Endothelial cell of umbilical vein (primary cell): ENCODE data around the gene BLVRA. TPM values are rescaled to one million over a fixed set of nuclear protein-coding genes. Genes with fewer than 3 reads are reported as not detected.

Experiments
- BruUV-seq: library from RNA; stranded (reverse); fragments of 400-500 nt; replicated peaks from 2 replicates; lab custom pipeline; 2021; lab: Mats Ljungman, UMichigan
- CTCF ChIA-PET: fragments of 300-600, 350-600 bp; sonication (Branson Sonifier 250); formaldehyde crosslinking; loops from one replicate; lab custom pipeline; 2021; ENCODE audit warnings: antibody characterized with exemption, inconsistent platforms; lab: Charles Lee
- POLR2A ChIA-PET: fragments of 300-600, 350-600 bp; sonication (Branson Sonifier 250); formaldehyde crosslinking; loops from one replicate; lab custom pipeline; 2021; ENCODE audit warnings: antibody characterized with exemption, inconsistent platforms; lab: Charles Lee
- DNase-seq: peaks from one replicate; pipeline ENCODE4 v3.0.0-alpha.2; 2011; ENCODE audit warnings: low read depth, low spot score
- FAIRE-seq: peaks from 2 replicates; lab custom pipeline; 2011; peaks lifted over from hg19 to GRCh38; lab: Jason Lieb, UNC
- H2AFZ ChIP-seq: 2 replicates; pipeline ENCODE4 v1.6.0; 2012; ENCODE audit warnings: low read depth, low read length, control low read depth, inconsistent platforms
- H3K27ac ChIP-seq: 2 replicates; pipeline ENCODE4 v1.5.1; 2011; ENCODE audit warnings: low read depth, mild to moderate bottlenecking, control low read depth, low read length, moderate library complexity; ENCODE audit not compliant: insufficient read depth
- H3K27me3 ChIP-seq, 2 experiments: 2 replicates each; pipeline versions ENCODE4 v1.6.0 to v1.6.1; 2011; ENCODE audit warnings: low read length in 2 of 2, mixed read lengths in 1 of 2; ENCODE audit not compliant: control insufficient read depth in 2 of 2, insufficient read depth in 2 of 2
- H3K36me3 ChIP-seq, 2 experiments: 2 replicates in 1 of 2; 3 replicates in 1 of 2; pipeline ENCODE4 v1.5.1; 2011; ENCODE audit warnings: low read length in 2 of 2, mild to moderate bottlenecking in 1 of 2, moderate library complexity in 1 of 2; ENCODE audit not compliant: control insufficient read depth in 2 of 2, insufficient read depth in 2 of 2; ENCODE audit errors: extremely low read depth in 1 of 2
- H3K4me1 ChIP-seq: 3 replicates; pipeline ENCODE4 v1.5.1; 2011; ENCODE audit warnings: mild to moderate bottlenecking, low read length; ENCODE audit not compliant: control insufficient read depth, insufficient read depth; ENCODE audit errors: extremely low read depth
- H3K4me2 ChIP-seq: 2 replicates; pipeline ENCODE4 v1.6.1; 2011; ENCODE audit warnings: low read length, control low read depth, mixed read lengths; ENCODE audit not compliant: insufficient read depth
- H3K4me3 ChIP-seq, 3 experiments: fragments of 200-600 bp in 1 of 3; sonication (generic), shearing (Covaris generic) in 1 of 3; replicated peaks in 1 of 3; 2 replicates each; pipeline ENCODE4 v1.5.1; 2011 to 2016; ENCODE audit warnings: control low read depth in 3 of 3, low read length in 3 of 3, mild to moderate bottlenecking in 2 of 3, inconsistent platforms in 1 of 3, low read depth in 1 of 3, moderate library complexity in 1 of 3; ENCODE audit not compliant: insufficient read depth in 1 of 3
- H3K79me2 ChIP-seq: 2 replicates; pipeline ENCODE4 v1.6.0; 2012; ENCODE audit warnings: low read length, inconsistent platforms; ENCODE audit not compliant: control insufficient read depth, insufficient read depth
- H3K9ac ChIP-seq: replicated peaks from 2 replicates; pipeline ENCODE3; 2011; ENCODE audit warnings: low read length, control low read depth; ENCODE audit not compliant: insufficient read depth; ENCODE audit errors: extremely low read depth
- H3K9me1 ChIP-seq: replicated peaks from 3 replicates; pipeline ENCODE4 v1.6.0; 2011; ENCODE audit warnings: mild to moderate bottlenecking, low read length; ENCODE audit not compliant: control insufficient read depth, insufficient read depth; ENCODE audit errors: extremely low read depth
- H3K9me3 ChIP-seq: replicated peaks from 2 replicates; pipeline ENCODE4 v1.5.1; 2012; ENCODE audit warnings: low read length, inconsistent platforms; ENCODE audit not compliant: control insufficient read depth, insufficient read depth
- H4K20me1 ChIP-seq: replicated peaks from 2 replicates; pipeline ENCODE3; 2011; ENCODE audit warnings: mild to moderate bottlenecking, low read length; ENCODE audit not compliant: control insufficient read depth, insufficient read depth; ENCODE audit errors: extremely low read depth
- EZH2 ChIP-seq: IDR thresholded peaks from 2 replicates; pipeline ENCODE4 v1.6.1; 2012; ENCODE audit warnings: borderline replicate concordance, low read depth, mild to moderate bottlenecking, moderate library complexity, low read length, inconsistent platforms; ENCODE audit not compliant: severe bottlenecking
- FOS ChIP-seq: IDR thresholded peaks from 2 replicates; pipeline ENCODE4 v1.6.1; 2011; ENCODE audit warnings: mild to moderate bottlenecking, low read length, moderate library complexity, borderline replicate concordance; ENCODE audit not compliant: insufficient read depth
- GATA2 ChIP-seq: IDR thresholded peaks from 2 replicates; pipeline ENCODE4 v1.7.0; 2011; ENCODE audit warnings: low read depth, mild to moderate bottlenecking, moderate library complexity, mixed read lengths, low read length; ENCODE audit not compliant: insufficient read length, insufficient read depth
- JUN ChIP-seq: IDR thresholded peaks from 2 replicates; pipeline ENCODE4 v1.6.1; 2011; ENCODE audit warnings: borderline replicate concordance, low read depth; ENCODE audit not compliant: insufficient read length, insufficient read depth
- MYC ChIP-seq: IDR thresholded peaks from one replicate; pipeline ENCODE4 v1.6.1; 2011; ENCODE audit warnings: mild to moderate bottlenecking, low read depth, low read length
- POLR2A ChIP-seq: IDR thresholded peaks from 2 replicates; pipeline ENCODE4 v1.6.1; 2012; ENCODE audit warnings: low read depth, mild to moderate bottlenecking, control low read depth, low read length
- POLR2AphosphoS5 ChIP-seq: IDR thresholded peaks from 2 replicates; pipeline ENCODE4 v1.6.1; 2012; ENCODE audit warnings: low read depth, mild to moderate bottlenecking, control low read depth, low read length, moderate library complexity; ENCODE audit not compliant: insufficient read depth
- dilution Hi-C: fragments of 300-500 bp; cut with MboI; formaldehyde crosslinking; loops from one replicate; pipeline ENCODE4 v1.15.0; 2019; ENCODE audit warnings: low sequenced_read_pairs; ENCODE audit not compliant: extremely low pct_ligation_motif_present
- intact Hi-C: fragments of 100-400 bp; cut with micrococcal nuclease; formaldehyde crosslinking; loops from one replicate; pipeline ENCODE4 v1.10.0; 2022
- polyA plus RNA-seq, 4 experiments: library from polyadenylated mRNA; depleted of rRNA in 3 of 4; stranded (reverse) in 3 of 4; unstranded in 1 of 4; fragments of >200 nt; gene quantifications; 2 replicates each; pipeline versions ENCODE4 v1.2.1 to v1.2.3, GENCODE V29; 2011 to 2012; ENCODE audit warnings: missing spikeins in 1 of 4
- total RNA-seq: library from RNA; stranded (reverse); gene quantifications from 2 replicates; pipeline ENCODE4 v1.2.3, GENCODE V29; 2021
- TF ChIP-seq, protein P1 (sequence below), 2 donors: IDR thresholded peaks; 1 replicate in 1 of 2; 2 replicates in 1 of 2; pipeline ENCODE4 v1.5.1; 2011; ENCODE audit warnings: low read length in 2 of 2, mild to moderate bottlenecking in 2 of 2, moderate library complexity in 2 of 2, control low read depth in 1 of 2, inconsistent platforms in 1 of 2, low read depth in 1 of 2; ENCODE audit not compliant: insufficient read depth in 1 of 2; ENCODE audit errors: extremely low read depth in 1 of 2
- TF ChIP-seq, protein P2 (sequence below): IDR thresholded peaks from 2 replicates; pipeline ENCODE4 v1.6.1; 2011; ENCODE audit not compliant: insufficient read depth, insufficient read length

BLVRA gene
- total and polyA plus RNA-seq, 2 donors (not counting 3 experiments of a cell fraction or from before 2014, with no cell fraction given) = 24.0 to 34.5 TPM

DNA sequence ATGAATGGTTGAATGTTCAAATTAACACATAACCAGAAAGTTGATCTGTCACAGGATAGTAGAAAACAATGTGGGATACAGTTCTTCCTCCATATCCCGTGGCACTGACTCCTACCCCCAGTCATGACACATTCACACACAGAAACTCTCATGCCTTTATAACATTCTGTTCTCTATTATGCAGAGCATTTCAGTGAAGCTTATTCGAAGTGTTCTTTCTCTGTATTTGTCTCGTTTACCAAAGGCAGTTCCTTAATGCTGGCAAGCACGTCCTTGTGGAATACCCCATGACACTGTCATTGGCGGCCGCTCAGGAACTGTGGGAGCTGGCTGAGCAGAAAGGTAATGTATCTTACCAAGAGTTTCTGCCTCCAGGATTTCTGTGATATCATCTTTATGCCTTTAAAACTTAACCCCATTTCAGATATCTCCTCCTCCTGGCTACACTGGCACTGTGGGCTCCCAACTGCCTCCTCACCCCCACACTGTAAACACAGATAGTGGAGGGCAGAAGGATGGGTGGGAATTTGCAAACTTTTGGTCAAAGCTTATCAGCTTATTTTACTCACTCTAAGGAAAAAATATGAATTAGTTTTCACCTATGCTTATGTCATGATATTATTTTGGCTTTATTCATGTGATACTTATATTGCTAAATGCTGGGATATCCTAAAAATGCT lies 34.1 kb downstream of the BLVRA start:
- dilution Hi-C loops = no loop called here
- no peaks in the 10 kb centered on the region for H4K20me1 ChIP-seq
- CTCF ChIA-PET = interaction anchor here (0.9 to 1.5 kb wide), 2 partner anchors 8 to 24 kb away, joined by 3 to 5 read pairs; no protein-coding TSS in a partner anchor

More for the DNA sequence above, 34.1 kb downstream of the BLVRA start:
- no peak overlapping the region for H3K9ac ChIP-seq
- POLR2A ChIA-PET = no interaction called here
- BruUV-seq = no TSS peak
- H3K27me3 ChIP-seq = no peaks in the 10 kb centered on the region
- no peaks in the 10 kb centered on the region for H3K9me3 ChIP-seq
- no peak for TF ChIP-seq POLR2AphosphoS5
- no peak for TF ChIP-seq POLR2A
- TF ChIP-seq, protein P1, sequence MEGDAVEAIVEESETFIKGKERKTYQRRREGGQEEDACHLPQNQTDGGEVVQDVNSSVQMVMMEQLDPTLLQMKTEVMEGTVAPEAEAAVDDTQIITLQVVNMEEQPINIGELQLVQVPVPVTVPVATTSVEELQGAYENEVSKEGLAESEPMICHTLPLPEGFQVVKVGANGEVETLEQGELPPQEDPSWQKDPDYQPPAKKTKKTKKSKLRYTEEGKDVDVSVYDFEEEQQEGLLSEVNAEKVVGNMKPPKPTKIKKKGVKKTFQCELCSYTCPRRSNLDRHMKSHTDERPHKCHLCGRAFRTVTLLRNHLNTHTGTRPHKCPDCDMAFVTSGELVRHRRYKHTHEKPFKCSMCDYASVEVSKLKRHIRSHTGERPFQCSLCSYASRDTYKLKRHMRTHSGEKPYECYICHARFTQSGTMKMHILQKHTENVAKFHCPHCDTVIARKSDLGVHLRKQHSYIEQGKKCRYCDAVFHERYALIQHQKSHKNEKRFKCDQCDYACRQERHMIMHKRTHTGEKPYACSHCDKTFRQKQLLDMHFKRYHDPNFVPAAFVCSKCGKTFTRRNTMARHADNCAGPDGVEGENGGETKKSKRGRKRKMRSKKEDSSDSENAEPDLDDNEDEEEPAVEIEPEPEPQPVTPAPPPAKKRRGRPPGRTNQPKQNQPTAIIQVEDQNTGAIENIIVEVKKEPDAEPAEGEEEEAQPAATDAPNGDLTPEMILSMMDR (IDR thresholded peaks at IDR 0.05; ENCODE audit: extremely low read depth in 1 of 2, insufficient read depth in 1 of 2, low read depth in 1 of 2, low read length in 2 of 2) = no peak
- TF ChIP-seq JUN = no peak
- no peak for TF ChIP-seq FOS
- TF ChIP-seq GATA2 = no peak
- no peak for TF ChIP-seq EZH2
- TF ChIP-seq, protein P2, sequence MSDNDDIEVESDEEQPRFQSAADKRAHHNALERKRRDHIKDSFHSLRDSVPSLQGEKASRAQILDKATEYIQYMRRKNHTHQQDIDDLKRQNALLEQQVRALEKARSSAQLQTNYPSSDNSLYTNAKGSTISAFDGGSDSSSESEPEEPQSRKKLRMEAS = no peak
- no peak for TF ChIP-seq MYC
- DNase-seq (no peak), FAIRE-seq (no peak)
- intact Hi-C loops = no loop called here
- H3K9me1 ChIP-seq = no peaks in the 10 kb centered on the region
- H3K79me2 ChIP-seq = no peaks in the 10 kb centered on the region
- no peak overlapping the region for H2AFZ ChIP-seq
- no peak overlapping the region for H3K4me2 ChIP-seq
- peaks cover 2 to 6% of the 10 kb centered on the region in 2 experiments for H3K36me3 ChIP-seq
- H3K27ac ChIP-seq = no peak overlapping the region
- no peaks in the 10 kb centered on the region for H3K4me1 ChIP-seq
- H3K4me3 ChIP-seq = no peak overlapping the region
